WTC11 (cell line): ENCODE results near the gene ITPRIP. TPM values are rescaled to one million over a fixed set of nuclear protein-coding genes. Genes with fewer than 3 reads are reported as not detected.

Experiments
- ATAC-seq: fragments of 200-7000 bp; cut with Tn5 transposase; 2 replicates; pipeline ENCODE4 v1.10.0; 2021; ENCODE audit warnings: mild to moderate bottlenecking, moderate library complexity
- CTCF ChIA-PET: fragments of 300-600 bp; sonication (Branson Sonifier 250); formaldehyde crosslinking; loops from one replicate; lab custom pipeline; 2021; ENCODE audit warnings: antibody characterized with exemption; lab: Charles Lee
- POLR2A ChIA-PET: fragments of 350-600 bp; sonication (Branson Sonifier 250); formaldehyde crosslinking; loops from one replicate; lab custom pipeline; 2021; ENCODE audit warnings: antibody characterized with exemption; lab: Charles Lee
- DNase-seq: peaks from one replicate; pipeline ENCODE4 v3.0.0; 2021; ENCODE audit warnings: low spot score
- H3K27ac Mint-ChIP-seq: 2 replicates; pipeline ENCODE4 v1.8.0; 2021; ENCODE audit warnings: mixed read lengths
- H3K27me3 Mint-ChIP-seq: 2 replicates; pipeline ENCODE4 v1.8.0; 2021; ENCODE audit warnings: low read depth, mild to moderate bottlenecking, moderate library complexity, mixed read lengths
- H3K36me3 Mint-ChIP-seq: 2 replicates; pipeline ENCODE4 v1.8.0; 2021; ENCODE audit warnings: mixed read lengths
- H3K4me1 Mint-ChIP-seq: 2 replicates; pipeline ENCODE4 v1.8.0; 2022; ENCODE audit warnings: mixed read lengths
- H3K4me3 Mint-ChIP-seq: 2 replicates; pipeline ENCODE4 v1.8.0; 2021; ENCODE audit warnings: mild to moderate bottlenecking, moderate library complexity, mixed read lengths
- H3K9me3 Mint-ChIP-seq: 2 replicates; pipeline ENCODE4 v1.8.0; 2021; ENCODE audit warnings: mixed read lengths
- ATF1 ChIP-seq: sonication (generic); formaldehyde crosslinking; IDR thresholded peaks from 2 replicates; pipeline ENCODE4 v1.8.1; 2023; ENCODE audit warnings: mild to moderate bottlenecking, moderate library complexity, missing genetic modification reagents
- ATF2 ChIP-seq: sonication (generic); formaldehyde crosslinking; IDR thresholded peaks from 2 replicates; pipeline ENCODE4 v1.8.1; 2022; ENCODE audit warnings: low read depth, missing genetic modification reagents, borderline replicate concordance
- E2F4 ChIP-seq: sonication (generic); formaldehyde crosslinking; IDR thresholded peaks from 2 replicates; pipeline ENCODE4 v1.8.1; 2022; ENCODE audit warnings: low read depth, mild to moderate bottlenecking, moderate library complexity, missing genetic modification reagents, borderline replicate concordance
- ESRRA ChIP-seq: sonication (generic); formaldehyde crosslinking; IDR thresholded peaks from 2 replicates; pipeline ENCODE4 v1.8.1; 2022; ENCODE audit warnings: mild to moderate bottlenecking, missing genetic modification reagents, borderline replicate concordance
- ETV6 ChIP-seq: sonication (generic); formaldehyde crosslinking; IDR thresholded peaks from 2 replicates; pipeline ENCODE4 v1.8.1; 2022; ENCODE audit warnings: mild to moderate bottlenecking, missing genetic modification reagents
- HMGXB4 ChIP-seq: sonication (generic); formaldehyde crosslinking; IDR thresholded peaks from 2 replicates; pipeline ENCODE4 v1.8.1; 2023; ENCODE audit warnings: mild to moderate bottlenecking, moderate library complexity, missing genetic modification reagents
- IRF1 ChIP-seq: sonication (generic); formaldehyde crosslinking; IDR thresholded peaks from 2 replicates; pipeline ENCODE4 v1.8.0; 2023; ENCODE audit warnings: missing genetic modification reagents
- KAT7 ChIP-seq: sonication (generic); formaldehyde crosslinking; IDR thresholded peaks from 2 replicates; pipeline ENCODE4 v1.8.1; 2023; ENCODE audit warnings: missing genetic modification reagents, mild to moderate bottlenecking, borderline replicate concordance
- MLX ChIP-seq: sonication (generic); formaldehyde crosslinking; IDR thresholded peaks from 2 replicates; pipeline ENCODE4 v1.8.1; 2023; ENCODE audit warnings: mild to moderate bottlenecking, missing genetic modification reagents, moderate library complexity
- NFATC4 ChIP-seq: fragments of 250-450 bp; sonication (Bioruptor Pico); IDR thresholded peaks from 2 replicates; pipeline ENCODE4 v1.9.0; 2021; ENCODE audit warnings: mild to moderate bottlenecking
- NR3C1 ChIP-seq: sonication (generic); formaldehyde crosslinking; conservative IDR thresholded peaks from 2 replicates; pipeline ENCODE4 v1.8.1; 2023; ENCODE audit warnings: low read depth, mild to moderate bottlenecking, missing genetic modification reagents
- PREB ChIP-seq: sonication (generic); formaldehyde crosslinking; IDR thresholded peaks from 2 replicates; pipeline ENCODE4 v1.8.1; 2022; ENCODE audit warnings: mild to moderate bottlenecking, missing genetic modification reagents, moderate library complexity, borderline replicate concordance
- SMAD3 ChIP-seq: sonication (generic); formaldehyde crosslinking; IDR thresholded peaks from 2 replicates; pipeline ENCODE4 v1.8.0; 2022; ENCODE audit warnings: missing genetic modification reagents, mild to moderate bottlenecking, borderline replicate concordance
- SOX15 ChIP-seq: fragments of 250-450 bp; sonication (Bioruptor Pico); IDR thresholded peaks from 2 replicates; pipeline ENCODE4 v1.9.0; 2021; ENCODE audit warnings: mild to moderate bottlenecking
- SP1 ChIP-seq: sonication (generic); formaldehyde crosslinking; conservative IDR thresholded peaks from 2 replicates; pipeline ENCODE4 v1.8.1; 2022; ENCODE audit warnings: missing genetic modification reagents
- TCF7 ChIP-seq: sonication (generic); formaldehyde crosslinking; IDR thresholded peaks from 2 replicates; pipeline ENCODE4 v1.8.0; 2022; ENCODE audit warnings: mild to moderate bottlenecking, low read depth, missing genetic modification reagents, moderate library complexity
- ZBTB21 ChIP-seq: sonication (generic); formaldehyde crosslinking; IDR thresholded peaks from 2 replicates; pipeline ENCODE4 v1.8.1; 2023; ENCODE audit warnings: mild to moderate bottlenecking, missing genetic modification reagents, borderline replicate concordance
- ZBTB43 ChIP-seq: sonication (generic); formaldehyde crosslinking; IDR thresholded peaks from 2 replicates; pipeline ENCODE4 v1.8.1; 2023; ENCODE audit warnings: mild to moderate bottlenecking, missing genetic modification reagents
- ZNF121 ChIP-seq: sonication (generic); formaldehyde crosslinking; IDR thresholded peaks from 2 replicates; pipeline ENCODE4 v1.8.0; 2023; ENCODE audit warnings: missing genetic modification reagents
- ZNF232 ChIP-seq: sonication (generic); formaldehyde crosslinking; IDR thresholded peaks from 2 replicates; pipeline ENCODE4 v1.8.0; 2022; ENCODE audit warnings: mild to moderate bottlenecking, missing genetic modification reagents
- ZNF396 ChIP-seq: fragments of 250-450 bp; sonication (Bioruptor Pico); IDR thresholded peaks from 2 replicates; pipeline ENCODE4 v1.8.0; 2021; ENCODE audit warnings: mild to moderate bottlenecking, moderate library complexity, borderline replicate concordance
- ZNF532 ChIP-seq: fragments of 250-450 bp; sonication (Bioruptor Pico); IDR thresholded peaks from 2 replicates; pipeline ENCODE4 v1.9.0; 2021; ENCODE audit warnings: mild to moderate bottlenecking, borderline replicate concordance
- total RNA-seq: library from RNA; stranded (reverse); gene quantifications from 3 replicates; pipeline ENCODE4 v1.2.3, GENCODE V29; 2021

Gene ITPRIP
- total RNA-seq, 1 experiment from 2014 or later = 16.8 TPM

- TF ChIP-seq ZNF396 (CRISPR knock-in tag) (no peak), ZNF121 (no peak), ZBTB43 (no peak)
Observed at GRCh38 chr10:104314591-104315485, 23.4 kb downstream of the ITPRIP start (continued).

- CTCF ChIA-PET = interaction anchor here (0.9 to 1.3 kb wide), 3 partner anchors 11 to 42 kb away, joined by 3 to 6 read pairs (median 4); partner anchors contain the start of gene CFAP58
- DNase-seq (no peak), ATAC-seq (no peak)
- H3K9me3 Mint-ChIP-seq = no peaks in the 10 kb centered on the region
- H3K4me3 Mint-ChIP-seq = no peak overlapping the region
- H3K27ac Mint-ChIP-seq = no peak overlapping the region
- H3K36me3 Mint-ChIP-seq = peaks cover 20% of the 10 kb centered on the region
- POLR2A ChIA-PET = interaction anchor here (1.1 kb wide), 1 partner anchor 15 kb away, joined by 3 read pairs; no protein-coding TSS in a partner anchor
- peaks cover under 1% of the 10 kb centered on the region; the same call in 1 of the 2 replicates for H3K4me1 Mint-ChIP-seq
- H3K27me3 Mint-ChIP-seq = no peaks in the 10 kb centered on the region
- TF ChIP-seq ESRRA (CRISPR knock-in tag) (no peak), NFATC4 (CRISPR knock-in tag) (no peak), ZBTB21 (CRISPR knock-in tag) (no peak), ZNF232 (CRISPR knock-in tag) (no peak), MLX (no peak), NR3C1 (CRISPR knock-in tag) (no peak), ATF1 (CRISPR knock-in tag) (no peak), PREB (no peak), SP1 (CRISPR knock-in tag) (no peak), KAT7 (CRISPR knock-in tag) (no peak), TCF7 (CRISPR knock-in tag) (no peak), HMGXB4 (no peak), SOX15 (no peak), ZNF532 (no peak), IRF1 (CRISPR knock-in tag) (no peak), SMAD3 (CRISPR knock-in tag) (no peak), ETV6 (no peak), E2F4 (CRISPR knock-in tag) (no peak), ATF2 (CRISPR knock-in tag) (no peak)
Observed at GRCh38 chr10:104311184-104311720, 27.0 kb downstream of the ITPRIP start.
